ENCODE results near the gene MVB12B. TPM values are rescaled to one million over a fixed set of nuclear protein-coding genes. Genes with fewer than 3 reads are reported as not detected.
A peak's percentile ranks its signal among the peaks of the same experiment; 100 is the strongest.

The MVB12B gene
- total RNA-seq, 1 donor from 2014 or later: 37.5 TPM

- DNase-seq (ENCODE audit: low spot score): peak; percentile 39
Measured at GRCh38 chr9:126331964-126332748, 5.5 kb downstream of the MVB12B start.

- DNase-seq (ENCODE audit: low spot score): no peak
Measured at GRCh38 chr9:126334721-126335621, 8.3 kb downstream of the MVB12B start.

GRCh38 chr9:126335837-126336735, 9.5 kb downstream of the MVB12B start:
- DNase-seq (ENCODE audit: low spot score): no peak

- DNase-seq (ENCODE audit: low spot score): no peak
Measured at GRCh38 chr9:126336736-126337325, 10.2 kb downstream of the MVB12B start.

- no peak for DNase-seq (ENCODE audit: low spot score)
Measured at GRCh38 chr9:126337729-126338372, 11.2 kb downstream of the MVB12B start.

- DNase-seq (ENCODE audit: low spot score): no peak
Measured at GRCh38 chr9:126338945-126339344, 12.3 kb downstream of the MVB12B start.

GRCh38 chr9:126341426-126341825, 14.8 kb downstream of the MVB12B start:
- DNase-seq (ENCODE audit: low spot score): no peak

GRCh38 chr9:126341902-126342301, 15.3 kb downstream of the MVB12B start:
- DNase-seq (ENCODE audit: low spot score): no peak

- DNase-seq (ENCODE audit: low spot score): no peak
Measured at GRCh38 chr9:126342621-126343031, 16.0 kb downstream of the MVB12B start.

- no peak for DNase-seq (ENCODE audit: low spot score)
Measured at GRCh38 chr9:126343271-126343700, 16.7 kb downstream of the MVB12B start.

- no peak for DNase-seq (ENCODE audit: low spot score)
Measured at GRCh38 chr9:126346031-126346430, 19.4 kb downstream of the MVB12B start.

GRCh38 chr9:126347093-126347492, 20.5 kb downstream of the MVB12B start:
- DNase-seq (ENCODE audit: low spot score): no peak

GRCh38 chr9:126347911-126348760, 21.5 kb downstream of the MVB12B start:
- no peak for DNase-seq (ENCODE audit: low spot score)

- no peak for DNase-seq (ENCODE audit: low spot score)
Measured at GRCh38 chr9:126348911-126349550, 22.4 kb downstream of the MVB12B start.

- no peak for DNase-seq (ENCODE audit: low spot score)
Measured at GRCh38 chr9:126354887-126355770, 28.5 kb downstream of the MVB12B start.

- DNase-seq (ENCODE audit: low spot score): no peak
Measured at GRCh38 chr9:126357074-126357473, 30.4 kb downstream of the MVB12B start.

GRCh38 chr9:126360073-126360472, 33.4 kb downstream of the MVB12B start:
- DNase-seq (ENCODE audit: low spot score): no peak

GRCh38 chr9:126361810-126362238, 35.2 kb downstream of the MVB12B start:
- no peak for DNase-seq (ENCODE audit: low spot score)
